HG03354 (cell line): ENCODE data around the gene ANKRD23.

Source experiments
- ATAC-seq: cut with Tn5 transposase; IDR thresholded peaks from one replicate; pipeline ENCODE4 v1.9.1; 2021; ENCODE audit warnings: mild to moderate bottlenecking; ENCODE audit not compliant: unreplicated experiment, poor library complexity, severe bottlenecking

Gene ANKRD23

DNA sequence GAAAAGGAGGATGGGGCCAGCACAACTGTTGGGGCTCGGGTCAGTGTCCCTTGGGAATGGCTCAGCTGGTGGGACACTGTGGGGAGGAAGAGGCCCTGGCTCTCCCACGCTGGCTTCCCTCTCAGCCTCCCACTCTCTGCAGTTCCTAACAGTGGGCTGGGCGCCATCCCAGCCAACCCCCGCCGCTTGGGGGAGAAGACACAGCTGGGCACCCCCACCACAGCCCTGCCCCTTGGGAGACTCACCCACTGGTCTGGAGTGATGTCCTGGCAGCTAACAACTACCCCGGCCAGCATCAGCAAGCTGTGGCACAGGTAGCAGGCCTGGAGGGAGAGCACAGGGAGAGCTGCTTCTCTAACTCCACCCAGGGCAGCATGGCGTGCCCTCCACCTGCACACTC is 34.4 kb upstream of the ANKRD23 start:
- no peak for ATAC-seq

DNA sequence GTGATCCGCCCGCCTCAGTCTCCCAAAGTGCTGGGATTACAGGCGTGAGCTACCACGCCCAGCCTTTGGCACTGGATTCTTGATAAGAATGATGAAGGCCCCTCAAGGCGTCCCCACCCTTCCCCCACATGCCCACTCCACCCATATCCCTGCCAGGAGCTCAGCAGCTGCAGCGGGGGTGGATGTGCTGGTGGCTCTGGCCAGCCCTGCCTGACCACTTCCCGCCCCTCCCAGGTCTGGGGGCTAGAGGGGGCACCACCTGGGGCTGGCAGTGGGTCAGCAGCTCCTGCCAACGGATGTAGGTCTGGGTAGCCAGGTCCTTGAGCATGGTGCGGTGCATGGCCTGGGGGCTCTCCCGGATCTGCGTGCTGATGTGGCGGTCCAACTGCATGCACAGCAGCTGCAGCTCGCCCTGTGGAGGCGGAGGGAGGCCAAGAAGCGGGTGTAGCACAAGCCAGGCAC is 33.8 kb upstream of the ANKRD23 start:
- no peak for ATAC-seq

DNA sequence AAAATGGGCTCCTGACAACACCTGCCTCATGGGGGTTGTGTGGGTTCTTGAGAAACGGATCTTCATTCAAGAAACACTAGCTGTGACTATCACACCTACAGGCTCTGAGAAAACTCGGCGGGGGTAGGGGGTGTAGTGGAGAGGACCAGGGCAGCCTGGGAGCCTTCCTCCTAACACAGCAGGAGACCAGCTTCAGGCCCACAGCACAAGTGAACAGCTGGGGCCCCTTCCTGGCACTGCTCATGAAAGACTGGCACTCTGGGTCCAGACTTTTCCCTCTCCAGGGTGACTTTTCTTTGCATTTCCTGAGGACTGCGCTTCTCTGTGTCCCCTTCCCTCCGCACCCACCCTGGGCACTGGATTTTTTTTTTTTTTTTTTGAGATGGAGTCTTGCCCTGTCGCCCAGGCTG is 33.2 kb upstream of the ANKRD23 start:
- no peak for ATAC-seq

DNA sequence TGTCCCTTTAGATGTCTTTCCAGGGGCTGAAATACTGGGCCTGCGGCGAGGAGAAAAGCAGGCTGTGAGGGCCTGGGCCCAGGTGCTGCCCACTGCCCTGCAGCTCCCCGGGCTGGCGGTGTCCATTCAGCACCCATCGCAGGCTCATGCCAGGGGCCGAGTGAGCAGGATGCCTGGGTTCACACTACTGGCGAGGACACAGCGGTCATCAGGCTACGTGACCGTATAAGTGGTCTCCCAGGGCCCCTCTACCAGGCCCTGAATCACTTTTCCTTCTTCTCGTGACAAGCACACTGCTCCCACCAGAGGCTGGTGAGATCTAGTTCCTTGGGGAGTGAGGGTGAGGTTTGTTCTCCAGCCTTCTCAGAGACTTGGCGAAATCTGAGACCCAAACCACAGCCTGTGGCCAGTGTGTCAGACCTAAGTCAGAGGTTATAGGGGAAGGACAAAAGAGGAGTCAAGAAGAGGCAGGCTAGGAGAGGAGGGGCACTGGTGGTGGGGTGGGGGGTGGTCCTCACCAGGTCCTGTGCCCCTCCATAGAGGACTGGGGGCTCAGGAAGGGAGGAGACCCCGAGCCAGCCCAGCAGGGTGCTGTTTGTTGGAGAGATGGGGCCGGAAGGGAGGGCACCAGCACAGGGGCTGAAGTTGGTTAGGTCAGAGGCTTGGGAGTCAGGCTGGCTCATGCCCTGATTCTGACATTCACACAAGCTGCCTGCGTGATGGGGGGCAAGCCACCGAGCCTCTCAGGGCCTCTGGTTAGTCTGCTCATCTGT is 32.6 kb upstream of the ANKRD23 start:
- ATAC-seq, result no peak

DNA sequence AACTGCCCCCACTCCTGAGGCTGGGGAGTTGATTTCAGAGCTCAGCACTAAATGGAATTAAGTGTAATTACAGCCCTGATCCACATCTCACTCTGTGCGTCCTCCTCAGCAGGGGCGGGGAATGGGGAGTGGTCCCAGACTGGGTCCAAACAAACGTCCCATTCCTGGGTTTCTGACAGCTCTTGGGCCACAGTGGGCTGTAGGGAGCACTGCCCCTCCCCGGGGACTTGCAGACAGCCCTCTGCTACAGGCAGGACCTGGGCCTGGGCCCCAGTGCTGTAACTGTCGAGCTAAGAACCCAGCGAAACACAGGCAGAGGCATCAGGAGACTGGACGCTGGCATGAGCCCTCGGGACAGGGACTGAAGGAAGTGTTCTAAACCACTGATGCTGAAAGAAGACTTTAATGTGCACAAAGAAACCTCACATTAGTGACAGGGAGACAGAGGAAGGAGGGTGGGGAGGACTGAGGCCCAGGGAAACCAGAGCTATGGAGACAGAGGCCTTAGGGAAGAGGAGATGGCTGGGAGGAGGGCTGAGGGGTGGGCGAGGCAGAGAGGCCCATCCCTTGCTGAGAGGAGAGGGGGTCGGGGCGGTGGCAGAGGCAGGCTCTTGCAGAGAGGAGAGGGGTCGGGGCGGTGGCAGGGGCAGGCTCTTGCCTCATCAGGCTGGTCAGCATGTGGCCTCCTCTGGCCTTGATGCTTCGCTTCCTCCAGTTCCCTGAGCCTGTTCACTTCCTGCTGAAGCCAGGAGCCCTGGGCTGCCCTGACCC is 31.9 kb upstream of the ANKRD23 start:
- ATAC-seq, result no peak

DNA sequence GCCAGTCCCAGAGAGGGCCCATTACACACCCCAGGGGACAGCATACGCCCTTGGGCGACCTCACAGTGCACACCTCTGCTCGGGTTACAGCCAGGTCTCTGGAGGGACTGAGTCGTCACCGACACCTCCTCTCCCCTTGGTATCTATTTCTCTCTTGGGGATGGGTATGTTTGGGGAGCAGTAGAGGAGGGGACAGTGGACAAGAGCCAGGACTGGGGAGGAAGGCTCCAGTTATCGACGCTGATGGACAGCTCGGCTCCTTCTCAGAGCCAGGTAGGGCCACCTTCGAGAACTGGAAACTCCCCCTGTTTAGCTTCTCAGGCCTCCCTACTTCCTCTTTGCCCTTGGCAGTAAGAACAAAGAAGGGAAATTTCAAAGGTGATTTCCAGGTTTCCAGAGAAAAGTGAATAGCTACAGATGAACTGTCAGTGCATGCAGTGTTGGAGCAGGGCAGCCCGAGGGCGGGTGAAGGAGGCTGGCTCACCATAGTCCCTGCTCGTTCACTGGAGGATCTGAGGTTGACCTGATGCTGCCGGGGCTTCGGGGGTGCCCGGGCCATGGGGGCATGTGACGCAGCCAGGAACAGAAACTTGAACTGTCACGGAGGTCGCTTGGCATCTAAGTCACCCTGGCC is 30.5 kb upstream of the ANKRD23 start:
- peak; percentile 52 for ATAC-seq

DNA sequence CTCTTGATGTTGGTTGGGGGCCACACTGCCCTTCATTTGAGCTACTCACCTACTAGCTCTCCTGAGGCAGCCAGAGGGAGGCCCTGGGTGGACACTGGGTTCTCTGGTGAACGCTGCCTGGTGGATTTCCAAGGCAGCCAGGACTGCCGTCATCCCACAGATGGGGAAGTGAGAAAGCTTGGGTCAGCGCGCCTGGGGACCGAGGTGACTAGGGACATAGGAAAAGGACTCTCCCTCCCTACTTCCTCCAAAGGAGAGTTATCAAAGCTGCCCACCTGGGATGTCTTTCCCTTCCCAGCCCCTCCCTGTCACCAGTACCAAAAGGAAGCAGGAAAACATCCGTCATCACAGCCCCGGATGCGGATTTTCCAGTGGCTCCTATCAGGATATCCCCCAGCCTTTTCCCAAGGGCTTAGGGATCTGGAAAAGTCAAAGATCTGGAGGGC is 29.9 kb upstream of the ANKRD23 start:
- ATAC-seq, result no peak

DNA sequence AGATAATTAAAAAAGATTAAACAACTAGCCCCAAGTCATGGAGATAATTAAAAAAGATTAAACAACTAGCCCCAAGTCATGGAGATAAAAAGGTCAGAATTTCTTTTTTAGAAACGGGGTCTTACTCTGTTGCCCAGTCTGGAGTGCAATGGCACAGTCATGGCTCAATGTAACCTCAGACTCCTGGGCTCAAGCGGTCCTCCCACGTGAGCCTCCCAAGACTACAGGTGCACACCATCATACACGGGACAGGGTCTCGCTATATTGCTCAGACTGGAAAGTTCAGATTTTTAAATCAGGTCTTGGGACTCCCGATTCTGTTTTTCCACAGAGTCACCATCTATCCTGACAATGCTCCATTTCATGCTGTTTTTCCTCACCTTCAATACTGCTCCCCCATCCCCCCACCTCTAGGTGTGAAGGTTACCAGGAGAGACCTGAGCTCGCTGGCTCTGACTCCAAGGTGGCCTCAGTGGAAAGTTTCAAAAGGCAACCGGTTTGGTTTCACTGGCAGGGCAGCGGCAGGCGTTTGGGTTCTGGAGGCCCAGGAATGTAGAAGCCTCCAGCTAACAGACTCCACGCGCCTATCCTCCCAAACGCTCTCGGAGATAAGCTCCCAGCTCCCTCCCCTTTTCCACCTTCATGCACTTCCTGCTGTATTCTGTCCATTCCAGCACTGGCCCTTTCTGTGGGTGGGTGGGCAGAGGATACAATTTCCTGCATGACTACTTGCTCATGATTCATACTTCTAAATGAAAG is 28.9 kb upstream of the ANKRD23 start:
- ATAC-seq, result no peak

DNA sequence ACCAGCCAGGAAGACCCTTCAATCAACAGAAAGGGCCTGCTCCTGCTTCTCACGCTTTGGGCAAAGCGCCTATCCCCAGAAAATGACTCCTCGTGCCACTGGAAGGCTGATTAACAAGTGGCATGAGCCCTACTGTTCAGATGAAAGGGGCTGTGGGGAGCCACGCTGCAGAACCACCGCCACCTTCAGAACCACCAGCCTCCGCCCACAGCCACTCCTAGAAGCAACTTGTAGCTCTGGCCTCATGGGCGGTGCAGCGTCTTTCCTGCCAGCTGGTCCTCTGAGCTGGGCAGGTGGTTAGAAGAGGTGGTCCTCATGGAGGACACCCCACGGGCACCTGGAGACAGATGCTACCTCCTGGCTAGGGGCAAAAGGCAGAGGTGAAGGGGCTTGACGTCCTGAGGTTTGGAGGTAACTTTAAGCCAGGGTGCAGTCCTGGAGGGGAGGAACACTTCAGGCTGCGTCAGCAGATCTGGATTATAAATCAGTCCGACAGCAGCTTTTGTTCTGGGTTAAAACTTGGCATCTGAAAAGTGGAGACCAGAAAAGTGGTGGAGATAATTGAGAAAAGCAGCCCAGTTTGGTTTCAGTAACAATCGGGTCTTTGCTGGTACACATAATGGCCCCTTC is 26.9 kb upstream of the ANKRD23 start:
- no peak for ATAC-seq

DNA sequence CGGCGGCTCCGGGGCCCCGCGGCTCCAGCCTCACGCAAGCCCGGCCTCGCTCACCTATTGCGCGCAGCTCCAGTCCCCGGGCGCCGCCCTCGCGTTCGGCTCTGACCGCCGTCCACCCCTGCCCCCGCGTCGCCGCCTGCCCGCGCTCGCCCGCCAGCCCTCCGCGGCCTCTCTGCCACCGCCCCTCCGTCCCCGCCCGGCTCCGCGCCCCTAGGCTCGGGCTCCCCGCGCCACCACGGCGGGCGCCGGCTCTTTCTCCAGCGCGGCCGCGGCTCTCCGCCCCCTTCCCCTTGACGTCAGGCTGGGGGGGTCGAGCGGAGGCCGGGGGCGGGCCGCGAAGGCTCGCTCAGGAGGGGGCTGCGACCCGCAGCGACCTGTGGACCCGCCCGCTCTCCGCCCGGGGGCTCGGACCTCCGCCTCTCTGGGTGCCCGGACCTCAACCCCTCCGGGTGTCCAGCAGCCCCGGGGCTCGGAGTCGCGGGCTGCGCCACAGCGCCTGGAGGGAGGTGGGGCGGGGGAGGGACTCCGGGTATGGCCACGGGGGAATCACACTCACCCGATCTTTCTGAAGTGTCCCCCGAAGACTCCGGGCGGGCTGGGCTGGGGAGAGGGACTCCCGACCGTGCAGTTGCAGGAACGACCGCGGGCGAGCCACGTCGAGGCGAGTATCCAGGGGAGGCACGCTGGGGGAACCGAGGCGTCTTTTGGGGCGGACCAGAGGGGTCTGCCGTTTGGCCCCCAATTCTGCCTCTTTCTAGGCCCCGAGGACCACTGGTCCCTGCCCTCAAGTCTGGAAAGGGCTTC is 26.2 kb upstream of the ANKRD23 start, which contains the start of gene SEMA4C:
Gene SEMA4C (minus strand): TSS at position 259 of the 804 bp plus-strand sequence. CDS start 2,194 bp downstream, outside the sequence.
- no peak for ATAC-seq

DNA sequence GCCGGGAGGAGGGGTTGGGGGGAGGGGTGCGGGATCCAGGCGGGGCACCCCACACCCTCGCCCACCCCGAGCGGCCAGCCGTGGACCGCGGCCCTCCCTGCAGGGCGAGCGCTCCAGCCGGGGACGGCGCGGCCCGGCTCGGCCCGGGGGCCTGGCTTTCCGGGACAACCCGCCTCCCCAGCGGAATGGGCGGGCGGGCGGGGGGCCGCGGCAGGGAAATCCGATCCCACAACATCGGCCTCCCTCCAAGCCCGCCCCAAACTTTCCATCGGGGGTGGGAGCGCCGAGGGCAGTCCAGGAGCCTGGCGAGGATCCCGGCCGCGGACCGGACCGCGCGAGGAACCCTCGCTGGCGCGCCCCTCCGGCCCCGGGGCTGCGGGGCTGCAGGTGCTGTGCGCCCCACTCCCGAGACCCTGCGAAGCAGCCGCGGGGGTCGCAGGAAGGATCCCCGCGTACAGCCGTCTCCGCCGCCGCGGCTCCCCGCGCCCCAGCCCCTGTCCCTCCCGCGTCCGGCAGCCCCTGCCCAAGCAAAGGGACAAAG is 25.5 kb upstream of the ANKRD23 start:
- peak; percentile 9 for ATAC-seq

DNA sequence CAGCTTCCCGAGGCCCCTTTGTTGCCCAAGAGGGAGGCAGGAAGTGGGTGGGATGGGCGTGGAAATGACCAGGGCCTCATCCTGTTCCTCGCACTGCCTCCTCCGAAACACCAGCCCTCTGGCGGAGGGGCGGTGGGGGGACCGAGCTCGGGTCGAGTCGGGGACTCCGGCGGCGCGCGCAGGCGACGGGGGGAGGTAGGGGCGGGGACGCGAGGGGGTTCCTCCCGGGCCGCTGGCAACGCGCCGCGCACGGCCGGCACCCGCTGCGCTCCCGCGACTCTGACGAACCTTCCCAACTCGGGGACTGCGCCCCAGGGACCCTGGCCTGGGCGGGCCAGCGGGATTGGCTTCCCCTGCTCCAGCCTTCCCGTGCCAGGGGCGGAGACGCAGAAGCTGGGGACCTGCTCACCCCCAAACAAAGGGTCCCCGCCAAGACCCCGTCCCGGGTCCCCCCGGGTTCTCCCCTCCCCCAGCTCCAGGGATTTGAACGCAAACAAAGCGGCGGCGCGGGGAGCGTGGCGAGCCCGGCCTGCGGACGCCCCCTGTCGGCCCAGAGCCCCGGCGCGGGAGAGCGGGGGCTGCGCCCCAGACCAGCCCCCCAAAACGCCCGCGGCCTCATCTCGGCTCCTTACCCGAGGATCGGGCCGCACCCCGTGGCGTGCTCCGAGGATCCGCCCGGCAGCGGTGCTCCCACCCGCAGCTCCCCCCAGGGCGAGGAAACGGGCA is 24.9 kb upstream of the ANKRD23 start:
- peak; percentile 50 for ATAC-seq

DNA sequence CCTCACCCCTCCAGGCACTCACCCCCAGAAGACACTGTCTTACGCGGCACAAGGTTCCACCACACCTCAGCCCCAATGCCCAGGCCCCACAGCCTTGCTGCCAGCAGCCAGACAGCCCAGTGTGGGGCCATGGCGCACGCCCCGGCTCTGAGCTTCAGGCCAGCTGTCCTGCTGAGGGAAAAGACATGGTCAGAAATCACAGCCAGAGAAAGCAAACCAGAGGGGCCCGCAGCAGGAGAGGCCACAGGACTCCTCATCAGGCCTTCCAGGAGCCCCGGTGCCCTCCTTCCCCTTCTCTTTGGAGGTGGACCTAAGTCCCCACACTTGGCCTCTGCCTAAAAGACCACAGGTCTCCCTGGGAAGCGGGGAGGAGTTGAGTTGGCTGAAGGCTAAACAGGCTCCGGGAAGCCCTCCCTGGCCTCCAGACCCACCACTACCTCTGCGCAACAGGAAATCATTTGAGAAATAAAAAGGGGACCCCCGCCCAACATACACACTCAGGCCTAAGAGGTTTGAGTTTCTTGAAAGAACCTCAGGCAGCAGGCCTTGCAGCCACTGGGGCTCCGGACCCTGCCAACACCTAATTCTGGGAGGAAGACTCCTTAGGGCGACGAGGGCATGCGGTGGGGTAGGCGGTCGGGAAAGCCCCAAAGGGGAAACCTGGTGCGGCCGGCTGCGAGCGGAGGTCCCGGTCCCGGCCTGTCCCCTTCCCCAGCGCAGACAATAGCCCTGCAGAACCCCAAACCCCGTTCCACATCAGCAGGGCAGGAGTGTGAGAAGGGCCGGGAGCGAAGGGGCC is 24.1 kb upstream of the ANKRD23 start:
- peak; percentile 19 for ATAC-seq

DNA sequence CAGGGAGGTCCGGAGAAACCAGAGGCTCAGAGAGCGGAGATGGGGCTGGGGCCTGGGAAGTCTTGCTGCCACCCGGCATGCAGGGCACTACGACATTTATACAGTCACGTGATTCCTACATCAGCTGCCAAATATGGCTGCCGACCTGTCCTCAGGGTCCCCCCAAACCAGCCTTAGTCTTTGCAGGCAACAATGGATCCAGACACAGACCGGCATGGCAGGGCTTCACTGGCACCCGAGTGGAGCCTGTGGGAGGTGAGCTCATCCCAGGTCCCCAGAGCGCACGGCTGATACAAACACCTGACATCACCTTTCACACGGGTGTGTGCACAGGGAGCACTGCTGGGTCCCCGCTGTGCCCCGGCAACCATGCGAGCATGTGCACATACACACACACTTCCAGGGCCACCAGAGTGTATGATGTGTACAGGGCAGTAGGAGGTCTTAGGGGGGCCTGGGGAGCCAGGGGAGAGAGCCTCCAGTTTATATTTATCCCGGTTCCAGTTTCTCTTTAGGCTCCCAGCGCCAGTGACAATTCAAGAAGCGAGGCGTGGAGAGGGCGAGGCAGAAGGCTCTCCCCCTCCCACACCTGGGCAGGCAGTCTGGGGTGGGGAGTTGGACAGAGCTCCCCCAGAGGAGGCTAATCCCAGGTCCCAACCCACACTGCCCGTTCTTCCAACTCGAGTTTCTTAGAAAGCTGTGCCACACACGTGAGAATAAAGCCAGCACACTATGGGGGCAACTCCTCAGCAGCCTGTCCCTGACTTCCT is 23.4 kb upstream of the ANKRD23 start:
- no peak for ATAC-seq

DNA sequence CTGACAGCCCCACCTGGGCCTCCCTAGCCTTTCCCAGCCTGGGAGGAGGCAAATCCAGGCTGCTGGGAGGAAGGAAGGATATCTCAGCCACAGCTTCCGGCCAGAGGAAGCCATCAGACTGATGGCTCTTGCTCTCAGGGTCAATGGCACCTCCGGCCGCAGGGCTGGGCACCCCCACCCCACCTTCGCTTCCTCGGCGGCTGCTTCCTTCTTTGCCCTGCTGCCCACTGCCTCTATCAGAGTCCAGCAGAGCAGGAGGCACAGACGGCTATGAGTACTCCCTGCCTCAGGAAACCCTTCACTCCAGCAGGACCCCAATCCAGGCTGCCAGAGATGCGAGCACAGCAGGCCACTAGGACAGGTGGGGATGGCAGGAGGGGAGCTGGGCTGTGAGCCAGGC is 22.8 kb upstream of the ANKRD23 start:
- no peak for ATAC-seq

DNA sequence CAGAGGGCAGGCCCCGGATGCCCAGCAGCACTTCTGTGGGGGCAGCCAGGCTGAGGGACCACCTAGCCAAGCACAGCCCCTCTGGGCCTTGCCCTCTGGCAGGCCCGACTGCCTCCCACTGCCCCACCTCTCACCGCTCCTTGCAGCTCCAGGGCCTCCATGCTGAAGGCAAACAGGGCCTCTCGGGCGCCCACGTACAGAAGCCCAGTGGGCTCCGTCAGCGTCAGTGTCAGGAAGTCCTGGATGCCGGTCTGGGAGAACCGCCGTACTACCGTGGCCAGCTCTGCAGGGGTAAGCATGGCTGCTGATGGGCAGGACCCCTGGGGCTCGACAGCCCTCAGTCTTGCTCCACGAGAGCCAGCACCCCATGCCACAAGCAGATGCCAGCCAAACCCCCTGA is 22.3 kb upstream of the ANKRD23 start:
- ATAC-seq, result no peak
